NCI-H1417 (cell line): ENCODE results near the gene PRR30.
"Not testable (repeated sequence)": the region's sequence is repeated elsewhere in the genome, so short reads cannot be mapped to it uniquely, and the experiment has no call there.

Source experiments
- DNase-seq, 3 experiments: peaks; one replicate each; lab custom pipeline; 2025; lab: John Stamatoyannopoulos, UW

Gene PRR30

GRCh38 chr2:27139310-27139709, at the start of gene PRR30:
Gene PRR30, minus strand, starts transcription at chr2:27139410. Its CDS starts 1,081 bp downstream, at chr2:27138329.
- DNase-seq = no peak

- no peak for DNase-seq
These were observed 47.6 kb upstream of the PRR30 start for GRCh38 chr2:27186613-27187345.

- DNase-seq = no peak
These were observed 46.3 kb upstream of the PRR30 start for GRCh38 chr2:27185331-27186026.

- no peak for DNase-seq
These were observed 44.9 kb upstream of the PRR30 start for GRCh38 chr2:27184115-27184514.

- no peak for DNase-seq
These were observed 43.1 kb upstream of the PRR30 start for GRCh38 chr2:27182346-27182745.

GRCh38 chr2:27179344-27180000, 40.3 kb upstream of the PRR30 start:
- DNase-seq = no peak

GRCh38 chr2:27178469-27178868, 39.3 kb upstream of the PRR30 start:
- DNase-seq = no peak

- no peak for DNase-seq
These were observed 38.5 kb upstream of the PRR30 start for GRCh38 chr2:27177441-27178351.

GRCh38 chr2:27175781-27176180, 36.6 kb upstream of the PRR30 start:
- DNase-seq = not testable (repeated sequence)

GRCh38 chr2:27175330-27175729, 36.1 kb upstream of the PRR30 start:
- DNase-seq = no peak

- no peak for DNase-seq
These were observed 35.4 kb upstream of the PRR30 start for GRCh38 chr2:27174638-27175037.

GRCh38 chr2:27171351-27171848, 32.2 kb upstream of the PRR30 start:
- peak in 2 of 3 experiments; percentile 13 to 44 for DNase-seq

GRCh38 chr2:27170581-27171337, 31.5 kb upstream of the PRR30 start:
- DNase-seq = no peak

- no peak for DNase-seq
These were observed 26.0 kb upstream of the PRR30 start for GRCh38 chr2:27164960-27165763.

- no peak for DNase-seq
These were observed 23.2 kb upstream of the PRR30 start for GRCh38 chr2:27162151-27163121.

GRCh38 chr2:27160191-27160590, 21.0 kb upstream of the PRR30 start:
- DNase-seq = no peak

GRCh38 chr2:27159271-27159670, 20.1 kb upstream of the PRR30 start:
- no peak for DNase-seq

- DNase-seq = no peak
These were observed 19.3 kb upstream of the PRR30 start for GRCh38 chr2:27158468-27158867.

- no peak for DNase-seq
These were observed 15.9 kb upstream of the PRR30 start for GRCh38 chr2:27155069-27155520.
